A549 (cell line): Measurements from ENCODE around the gene GSTA1.

Source experiments
- CBX8 ChIP-seq: fragments of 200-600 bp; sonication (generic); IDR thresholded peaks from 2 replicates; pipeline ENCODE4 v1.6.1; 2016
- CHD2 ChIP-seq: fragments of 150-350 bp; IDR thresholded peaks from 2 replicates; pipeline ENCODE4 v1.6.1; 2014; ENCODE audit warnings: low read length; ENCODE audit not compliant: partially characterized antibody
- CTCF ChIP-seq: fragments of >200 bp; sonication (Bioruptor Twin); formaldehyde crosslinking; IDR thresholded peaks from 3 replicates; pipeline ENCODE4 v1.5.1; 2016
- ELK1 ChIP-seq: fragments of 150-350 bp; IDR thresholded peaks from 2 replicates; pipeline ENCODE4 v1.6.1; 2014; ENCODE audit warnings: low read depth, mild to moderate bottlenecking, low read length
- KDM5A ChIP-seq: fragments of 200-600 bp; sonication (generic); IDR thresholded peaks from 2 replicates; pipeline ENCODE4 v1.6.1; 2016; ENCODE audit warnings: antibody characterized with exemption, mild to moderate bottlenecking
- MAX ChIP-seq: IDR thresholded peaks from 2 replicates; pipeline ENCODE4 v1.6.1; 2012
- MYC ChIP-seq: IDR thresholded peaks from 2 replicates; pipeline ENCODE4 v1.6.1; 2012; ENCODE audit warnings: mild to moderate bottlenecking, inconsistent platforms, low read length, improper control_type of control experiment, borderline replicate concordance
- NR3C1 ChIP-seq: fragments of >200 bp; sonication (Bioruptor Twin); formaldehyde crosslinking; IDR thresholded peaks from 3 replicates; pipeline ENCODE4 v1.6.1; 2017
- PBX3 ChIP-seq: IDR thresholded peaks from 2 replicates; pipeline ENCODE4 v1.6.1; 2012
- POLR2A ChIP-seq: IDR thresholded peaks from 2 replicates; pipeline ENCODE4 v1.6.1; 2012; ENCODE audit warnings: mild to moderate bottlenecking, low read length
- SMC3 ChIP-seq: fragments of >200 bp; sonication (Bioruptor Twin); formaldehyde crosslinking; IDR thresholded peaks from 3 replicates; pipeline ENCODE4 v1.6.1; 2018; ENCODE audit warnings: inconsistent platforms
- ZFP36 ChIP-seq: fragments of 450-650 bp; IDR thresholded peaks from 2 replicates; pipeline ENCODE4 v1.6.1; 2014; ENCODE audit warnings: borderline replicate concordance; ENCODE audit not compliant: partially characterized antibody
- TF ChIP-seq, protein P1 (sequence below): fragments of >200 bp; sonication (Bioruptor Twin); formaldehyde crosslinking; IDR thresholded peaks from 2 replicates; pipeline ENCODE4 v1.6.1; 2016

DNA sequence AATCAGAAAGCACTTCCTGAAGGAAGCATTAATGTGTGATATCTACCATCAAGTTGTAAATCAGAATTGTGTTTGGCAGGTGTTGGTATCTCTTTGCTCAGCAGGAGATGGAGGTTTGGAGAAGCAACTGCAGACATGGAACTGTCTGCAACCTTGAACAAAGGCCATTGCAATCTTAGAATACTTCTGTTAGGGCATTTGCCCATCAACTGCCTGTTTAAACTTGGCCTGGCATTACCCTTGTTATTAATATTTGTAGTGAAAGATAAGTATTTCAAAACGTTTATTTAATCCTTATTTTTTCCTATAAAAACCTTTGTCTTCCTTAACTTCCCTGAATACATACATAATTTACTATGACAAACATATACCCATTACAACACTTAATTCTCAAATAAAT lies 22.9 kb upstream of the GSTA1 start:
- no peak for TF ChIP-seq ZFP36
- TF ChIP-seq CTCF, result no peak
- TF ChIP-seq NR3C1, result no peak
- no peak for TF ChIP-seq KDM5A
- no peak for TF ChIP-seq POLR2A
- no peak for TF ChIP-seq CBX8
- no peak for TF ChIP-seq CHD2
- no peak for TF ChIP-seq MAX
- TF ChIP-seq SMC3, result no peak
- no peak for TF ChIP-seq MYC
- TF ChIP-seq PBX3, result no peak
- TF ChIP-seq, protein P1, sequence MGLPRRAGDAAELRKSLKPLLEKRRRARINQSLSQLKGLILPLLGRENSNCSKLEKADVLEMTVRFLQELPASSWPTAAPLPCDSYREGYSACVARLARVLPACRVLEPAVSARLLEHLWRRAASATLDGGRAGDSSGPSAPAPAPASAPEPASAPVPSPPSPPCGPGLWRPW, result no peak
- no peak for TF ChIP-seq ELK1
